Neuron (in vitro differentiated cells): ENCODE results near the gene SPOCK1.
"Not testable (repeated sequence)": the region's sequence is repeated elsewhere in the genome, so short reads cannot be mapped to it uniquely, and the experiment has no call there.

Source experiments
- H2AFZ ChIP-seq: one replicate; pipeline ENCODE4 v1.6.1; 2013; ENCODE audit warnings: low read depth, mild to moderate bottlenecking, inconsistent platforms, low read length, moderate library complexity
- H3K27me3 ChIP-seq: one replicate; pipeline ENCODE4 v1.6.1; 2013; ENCODE audit warnings: low read length; ENCODE audit not compliant: insufficient read depth
- H3K36me3 ChIP-seq: one replicate; pipeline ENCODE4 v1.6.1; 2013; ENCODE audit warnings: low read length; ENCODE audit not compliant: insufficient read depth
- H3K4me1 ChIP-seq: one replicate; pipeline ENCODE4 v1.6.1; 2013; ENCODE audit warnings: low read length; ENCODE audit not compliant: insufficient read depth
- H3K4me3 ChIP-seq: 2 replicates; pipeline ENCODE4 v1.5.1; 2013; ENCODE audit warnings: mild to moderate bottlenecking, low read length, moderate library complexity
- H3K9me3 ChIP-seq: one replicate; pipeline ENCODE4 v1.6.1; 2013; ENCODE audit warnings: low read length

The SPOCK1 gene

DNA sequence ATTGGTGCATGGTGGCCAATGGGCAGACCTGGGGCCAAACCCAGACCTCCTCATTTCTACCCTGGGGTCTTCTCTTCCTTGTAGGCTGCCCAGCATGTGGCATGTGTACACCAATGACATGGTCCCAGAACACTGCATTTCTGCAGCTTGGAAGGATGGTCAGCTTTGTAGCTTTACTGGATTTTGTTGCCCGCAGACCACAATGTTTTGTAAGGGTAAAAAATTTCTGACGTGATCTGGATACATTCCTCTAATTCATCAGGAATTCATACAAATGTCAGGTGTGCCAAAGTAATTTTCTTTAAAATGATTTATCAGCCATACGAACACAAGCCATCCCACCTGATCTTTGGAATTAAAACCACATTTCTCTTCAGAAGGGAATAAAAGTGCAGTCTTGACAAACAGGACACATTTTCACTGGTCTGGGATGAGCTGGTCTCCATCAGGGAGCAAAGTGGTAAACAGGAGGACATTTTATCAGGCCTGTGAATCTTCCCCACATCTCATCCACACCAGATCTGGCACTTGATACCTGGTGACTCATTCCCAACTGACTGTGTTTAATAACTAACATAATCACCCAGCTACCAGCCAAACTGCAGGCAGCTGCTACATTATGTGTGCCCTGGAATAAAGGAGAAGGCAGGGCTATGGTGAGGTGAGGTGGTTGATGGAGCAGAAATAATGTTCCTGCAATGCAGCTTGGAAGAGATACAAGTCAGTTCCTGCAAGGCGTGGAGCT is 103.9 kb downstream of the SPOCK1 start:
- Histone ChIP-seq H3K4me3 (no peak overlapping the region), H3K9me3 (no peaks in the 10 kb centered on the region), H3K36me3 (no peaks in the 10 kb centered on the region), H3K27me3 (no peaks in the 10 kb centered on the region), H3K4me1 (no peaks in the 10 kb centered on the region), H2AFZ (no peak overlapping the region)

DNA sequence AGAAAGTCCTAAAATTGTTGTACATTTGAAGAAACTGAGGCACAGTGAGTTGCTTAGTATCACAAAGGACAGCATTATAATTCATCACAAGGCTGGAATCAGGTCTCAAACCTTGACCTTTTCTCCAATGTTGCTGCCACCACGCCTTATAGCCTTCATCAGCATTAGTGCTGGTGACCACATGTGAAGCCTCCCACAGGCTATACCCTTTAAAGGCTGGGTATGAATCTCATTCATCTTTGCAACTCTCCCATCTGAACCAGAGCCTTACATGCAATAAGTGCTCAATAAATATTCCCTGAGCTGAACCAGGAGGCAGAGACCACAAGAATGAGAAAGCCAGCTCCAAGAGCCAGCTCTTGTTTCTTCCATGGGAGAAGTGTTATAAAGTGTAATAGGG is 104.7 kb downstream of the SPOCK1 start:
- no peak overlapping the region for H3K4me3 ChIP-seq
- H3K36me3 ChIP-seq, result no peaks in the 10 kb centered on the region
- H2AFZ ChIP-seq, result no peak overlapping the region
- no peaks in the 10 kb centered on the region for H3K4me1 ChIP-seq
- no peaks in the 10 kb centered on the region for H3K27me3 ChIP-seq
- H3K9me3 ChIP-seq, result no peaks in the 10 kb centered on the region

DNA sequence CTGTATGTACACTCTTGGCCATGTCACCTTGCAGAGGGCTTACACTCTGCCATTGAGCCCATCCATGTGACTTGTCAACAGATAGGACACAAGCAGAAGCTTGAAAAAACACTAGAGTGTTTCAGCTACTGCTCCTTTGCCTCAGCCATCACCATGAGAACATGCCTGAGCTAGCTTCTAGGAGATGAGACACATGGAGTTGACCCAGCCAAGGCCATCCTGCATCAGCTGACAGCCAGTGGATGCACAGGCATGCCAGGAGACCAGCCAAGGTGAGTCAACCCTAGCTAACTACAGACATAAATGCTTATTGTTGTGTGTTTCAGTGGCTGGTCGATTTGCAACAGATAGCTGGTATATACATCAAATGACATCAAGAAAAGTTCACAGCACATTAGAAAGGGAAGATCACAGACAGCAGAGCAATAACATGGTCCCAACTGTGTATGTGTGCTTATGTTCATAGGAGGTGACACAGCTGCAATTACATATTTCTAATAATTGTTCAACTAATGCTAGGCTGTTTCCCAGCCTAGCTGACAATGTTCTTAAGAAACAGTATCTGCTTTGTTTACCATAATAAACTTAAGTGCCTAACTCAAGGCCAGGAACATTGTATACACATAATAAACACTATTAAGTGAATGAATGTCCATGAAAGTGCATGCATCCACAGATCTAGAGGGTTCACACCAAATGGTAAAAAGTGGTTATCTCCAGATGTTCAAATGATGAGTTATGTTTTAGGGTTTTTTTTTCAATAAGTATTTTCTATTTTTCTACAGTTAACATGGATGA is 105.7 kb downstream of the SPOCK1 start:
- Histone ChIP-seq H3K36me3 (no peaks in the 10 kb centered on the region), H3K9me3 (no peaks in the 10 kb centered on the region), H3K27me3 (no peaks in the 10 kb centered on the region), H3K4me3 (no peak overlapping the region), H3K4me1 (no peaks in the 10 kb centered on the region), H2AFZ (no peak overlapping the region)

DNA sequence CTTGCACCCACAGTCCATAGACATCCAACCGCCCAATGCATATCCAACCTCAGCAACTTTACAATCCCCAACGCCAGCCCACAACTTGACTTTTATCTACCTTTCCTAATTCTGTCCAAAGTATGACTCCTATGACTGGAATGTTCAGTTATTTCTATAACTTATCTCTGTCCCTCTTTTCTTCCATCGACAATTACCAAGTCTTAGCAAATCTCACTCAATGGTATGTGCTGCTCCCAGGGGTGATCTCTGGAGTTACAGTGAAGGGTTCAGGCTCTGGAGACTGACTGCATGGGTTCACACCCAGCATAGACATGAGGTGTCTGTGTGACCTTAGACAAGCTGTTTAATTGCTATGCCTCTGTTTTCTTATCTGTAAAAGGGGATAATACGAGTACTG is 106.9 kb downstream of the SPOCK1 start:
- H3K27me3 ChIP-seq, result no peaks in the 10 kb centered on the region
- no peaks in the 10 kb centered on the region for H3K36me3 ChIP-seq
- H3K9me3 ChIP-seq, result no peaks in the 10 kb centered on the region
- H2AFZ ChIP-seq, result no peak overlapping the region
- no peaks in the 10 kb centered on the region for H3K4me1 ChIP-seq
- H3K4me3 ChIP-seq, result no peak overlapping the region

DNA sequence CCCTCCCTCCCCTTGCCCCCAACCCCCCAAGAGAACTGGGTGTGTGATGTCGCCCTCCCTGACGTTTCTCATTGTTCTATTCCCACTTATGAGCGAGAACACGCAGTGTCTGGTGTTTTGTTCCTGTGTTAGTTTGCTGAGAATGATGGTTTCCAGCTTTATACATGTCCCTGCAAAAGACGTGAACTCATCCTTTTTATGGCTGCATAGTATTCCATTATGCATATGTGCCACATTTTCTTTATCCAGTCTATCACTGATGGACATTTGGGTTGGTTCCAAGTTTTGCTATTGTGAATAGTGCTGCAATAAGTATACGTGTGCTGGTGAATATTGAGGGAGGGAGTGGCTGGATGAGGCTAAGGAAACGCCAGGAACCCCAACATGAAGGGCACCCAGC is 108.1 kb downstream of the SPOCK1 start:
- H3K4me3 ChIP-seq, H2AFZ ChIP-seq, H3K36me3 ChIP-seq, H3K4me1 ChIP-seq, H3K9me3 ChIP-seq, H3K27me3 ChIP-seq: not testable (repeated sequence)

DNA sequence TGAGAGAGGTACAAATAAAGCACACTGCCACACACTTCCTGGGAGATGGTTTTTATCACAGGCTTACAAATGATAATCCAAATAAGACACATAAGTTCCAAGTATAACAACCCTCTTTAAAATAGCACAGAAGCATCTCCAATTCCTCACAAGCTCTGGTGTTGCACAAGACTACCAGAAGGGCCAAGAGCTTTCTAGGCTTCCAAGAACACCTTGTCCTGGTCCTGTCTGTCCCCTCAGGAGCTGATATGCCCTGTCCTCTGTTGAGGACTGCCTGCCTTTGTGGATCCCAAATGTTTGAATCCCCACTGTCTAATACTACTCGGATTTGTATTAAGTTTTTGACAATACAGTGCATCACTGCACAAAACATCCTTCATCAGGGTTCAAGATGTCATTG is 110.1 kb downstream of the SPOCK1 start:
- no peaks in the 10 kb centered on the region for H3K27me3 ChIP-seq
- no peak overlapping the region for H2AFZ ChIP-seq
- no peaks in the 10 kb centered on the region for H3K36me3 ChIP-seq
- H3K4me3 ChIP-seq, result no peak overlapping the region
- no peaks in the 10 kb centered on the region for H3K4me1 ChIP-seq
- H3K9me3 ChIP-seq, result no peaks in the 10 kb centered on the region

DNA sequence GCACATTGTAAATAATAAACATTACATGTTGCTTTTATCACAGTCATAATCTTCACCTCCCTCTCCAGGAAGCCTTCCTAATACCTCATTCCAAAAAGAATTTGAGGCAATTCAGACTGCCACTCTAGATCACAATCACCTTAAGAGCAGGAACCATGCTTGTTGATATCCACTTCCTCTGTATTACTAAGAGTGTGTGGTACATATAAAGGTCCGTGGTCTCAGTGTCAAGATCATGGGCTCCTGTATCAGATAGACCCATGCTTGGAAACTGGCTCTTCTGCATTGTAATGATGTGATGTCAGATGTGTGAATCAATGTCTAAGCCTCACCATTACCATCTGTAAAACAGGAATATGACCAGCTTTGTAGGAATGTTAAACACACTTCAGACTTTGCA is 114.1 kb downstream of the SPOCK1 start:
- H3K9me3 ChIP-seq, result peaks cover 7% of the 10 kb centered on the region
- no peaks in the 10 kb centered on the region for H3K4me1 ChIP-seq
- no peaks in the 10 kb centered on the region for H3K27me3 ChIP-seq
- H3K4me3 ChIP-seq, result no peak overlapping the region
- H3K36me3 ChIP-seq, result no peaks in the 10 kb centered on the region
- no peak overlapping the region for H2AFZ ChIP-seq

DNA sequence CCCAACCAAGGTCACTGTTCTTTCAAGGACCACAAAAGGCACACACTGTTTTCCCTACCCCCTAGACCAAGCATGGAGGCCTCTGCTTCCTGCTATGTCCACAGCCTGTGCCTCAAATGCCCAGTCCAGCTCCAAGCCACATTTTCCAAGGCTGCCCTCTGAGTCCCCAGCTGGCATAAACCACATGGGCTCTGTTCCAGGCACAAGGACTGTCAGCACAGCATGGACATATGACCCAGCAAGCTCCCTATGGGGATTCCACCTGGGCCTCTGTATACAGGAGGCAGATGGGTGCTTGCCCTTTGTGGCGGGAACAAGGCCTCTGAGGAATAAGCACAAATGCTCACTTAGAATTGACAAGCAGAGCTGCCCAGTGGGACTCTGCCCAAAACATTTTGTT is 115.2 kb downstream of the SPOCK1 start:
- H3K36me3 ChIP-seq, result no peaks in the 10 kb centered on the region
- no peak overlapping the region for H3K4me3 ChIP-seq
- no peaks in the 10 kb centered on the region for H3K4me1 ChIP-seq
- H2AFZ ChIP-seq, result no peak overlapping the region
- peaks cover 7% of the 10 kb centered on the region for H3K9me3 ChIP-seq
- H3K27me3 ChIP-seq, result no peaks in the 10 kb centered on the region

DNA sequence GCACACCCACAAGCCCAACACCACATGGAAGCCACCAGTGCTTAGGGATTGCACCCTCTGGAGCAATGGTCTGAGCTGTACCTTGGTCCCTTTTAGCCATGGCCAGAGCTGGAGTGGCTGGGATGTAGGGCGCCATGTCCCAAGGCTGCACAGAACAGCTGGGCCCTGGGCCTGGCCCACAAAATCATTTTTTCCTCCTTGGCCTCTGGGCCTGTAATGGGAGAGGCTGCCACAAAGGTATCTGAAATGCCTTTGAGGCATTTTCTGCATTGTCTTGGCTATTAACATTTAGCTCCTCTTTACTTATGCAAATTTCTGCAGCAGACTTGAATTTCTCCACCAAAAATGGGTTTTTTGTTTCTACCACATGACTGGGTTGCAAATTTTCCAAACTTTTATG is 117.6 kb downstream of the SPOCK1 start:
- no peak overlapping the region for H3K4me3 ChIP-seq
- no peaks in the 10 kb centered on the region for H3K36me3 ChIP-seq
- peaks cover 5% of the 10 kb centered on the region for H3K4me1 ChIP-seq
- no peak overlapping the region for H2AFZ ChIP-seq
- H3K27me3 ChIP-seq, result no peaks in the 10 kb centered on the region
- peaks cover 7% of the 10 kb centered on the region for H3K9me3 ChIP-seq

DNA sequence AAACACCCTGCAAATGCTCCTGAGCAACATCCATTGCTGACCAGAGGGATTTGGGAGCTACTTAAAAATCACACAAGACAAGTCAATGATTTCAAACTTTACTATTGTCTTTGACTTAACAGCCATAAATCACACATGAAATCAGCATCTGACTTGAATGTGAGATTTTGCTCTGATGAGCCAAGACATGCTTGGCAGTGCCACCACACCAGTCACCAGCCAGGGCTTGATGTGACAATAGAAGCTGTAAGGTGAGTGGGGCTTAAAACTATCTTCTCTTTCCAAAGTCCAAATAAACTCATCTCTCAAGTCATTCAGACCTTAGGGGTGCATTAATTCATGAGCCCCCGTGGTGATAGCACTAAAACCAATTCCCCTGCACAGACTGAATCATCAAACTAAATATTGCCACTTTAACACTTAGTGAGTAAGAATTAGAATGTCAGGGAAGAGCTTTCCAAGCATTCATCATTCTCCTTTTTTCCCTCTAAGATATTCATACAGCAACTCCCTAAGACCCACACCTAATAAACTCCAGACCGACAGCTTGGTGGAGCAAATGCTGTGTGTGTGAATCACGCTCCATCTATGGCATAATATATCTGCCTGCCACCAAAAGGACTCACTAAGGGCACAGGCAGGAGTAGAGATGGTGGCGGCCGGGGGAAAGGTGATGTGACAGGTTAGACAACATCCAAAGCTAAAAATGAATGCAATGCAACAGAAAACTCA is 119.4 kb downstream of the SPOCK1 start:
- Histone ChIP-seq H3K4me1 (peaks cover 16% of the 10 kb centered on the region), H3K4me3 (no peak overlapping the region), H3K36me3 (no peaks in the 10 kb centered on the region), H3K27me3 (no peaks in the 10 kb centered on the region), H3K9me3 (peaks cover 7% of the 10 kb centered on the region), H2AFZ (no peak overlapping the region)

DNA sequence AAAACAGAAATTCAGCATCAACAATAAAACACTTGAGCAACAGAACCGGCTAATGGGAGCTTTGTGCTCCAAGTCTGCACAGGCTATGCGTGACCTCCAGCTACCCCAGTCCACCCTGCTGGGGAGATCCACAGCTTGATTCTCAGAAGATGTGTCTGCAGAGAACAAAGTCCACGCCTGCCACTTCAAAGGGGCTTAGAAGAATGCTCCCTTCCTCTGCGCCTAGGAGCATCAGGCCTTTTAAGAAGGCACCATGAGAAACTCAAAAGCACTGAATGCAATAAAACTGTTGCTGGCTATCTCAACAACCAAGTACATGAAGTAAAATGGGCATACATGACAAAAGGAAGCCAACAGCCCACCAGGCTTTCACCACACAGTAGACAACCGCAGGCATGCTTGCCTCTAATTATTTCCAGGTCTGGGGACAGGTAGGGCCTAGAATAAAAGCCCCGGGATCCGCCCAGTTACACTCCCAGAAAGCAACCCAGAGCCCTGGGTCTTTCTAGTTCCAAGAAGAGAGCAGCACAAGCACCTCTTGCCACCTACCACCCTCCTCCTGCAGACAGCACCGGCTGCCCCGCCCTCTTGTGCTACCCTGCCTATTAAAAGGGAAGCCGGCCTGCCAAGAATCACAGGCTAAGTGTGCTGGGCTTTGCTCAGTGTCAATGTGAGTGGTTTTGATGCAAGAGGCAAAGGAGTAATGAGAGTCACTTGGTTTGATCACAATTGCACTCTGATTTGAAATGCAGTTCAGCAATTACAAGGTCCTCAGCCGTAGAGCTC is 123.2 kb downstream of the SPOCK1 start:
- Histone ChIP-seq H3K27me3 (no peaks in the 10 kb centered on the region), H3K4me3 (no peak overlapping the region), H3K9me3 (peaks cover under 1% of the 10 kb centered on the region), H3K36me3 (no peaks in the 10 kb centered on the region), H2AFZ (no peak overlapping the region), H3K4me1 (peaks cover 35% of the 10 kb centered on the region)

DNA sequence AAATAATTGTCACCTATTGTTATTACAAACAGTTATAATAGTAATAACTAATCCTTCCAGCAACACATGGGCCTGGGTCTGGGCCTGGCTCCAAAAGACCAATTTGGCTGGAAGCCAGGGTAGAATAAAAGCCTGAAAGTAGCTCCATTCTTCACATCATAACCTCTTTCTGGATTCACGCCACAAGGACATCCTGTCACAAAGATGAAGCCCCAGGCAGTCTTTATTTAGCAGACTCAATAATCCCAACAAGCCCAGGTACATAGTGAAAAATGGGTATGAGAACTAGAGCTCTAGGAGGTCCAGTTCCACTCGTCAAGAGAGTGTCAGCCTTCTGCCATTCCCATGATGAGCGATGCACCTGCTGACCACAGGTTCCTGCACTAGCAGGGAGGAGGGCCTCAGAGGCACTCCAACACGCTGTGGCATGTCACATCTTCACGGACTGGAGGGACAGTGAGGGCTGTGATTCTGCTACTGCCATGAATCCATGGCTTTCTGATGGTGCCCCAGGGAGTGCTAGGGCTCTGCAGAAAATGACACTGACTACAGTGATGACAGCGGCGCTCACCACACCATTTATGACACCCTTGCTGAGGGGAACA is 124.9 kb downstream of the SPOCK1 start:
- H3K4me3 ChIP-seq, result no peak overlapping the region
- H2AFZ ChIP-seq, result no peak overlapping the region
- H3K4me1 ChIP-seq, result peaks cover 51% of the 10 kb centered on the region
- H3K27me3 ChIP-seq, result no peaks in the 10 kb centered on the region
- no peaks in the 10 kb centered on the region for H3K36me3 ChIP-seq
- no peaks in the 10 kb centered on the region for H3K9me3 ChIP-seq
